HepG2 (cell line): Measurements from ENCODE around the gene B3GNT8. TPM values are rescaled to one million over a fixed set of nuclear protein-coding genes. Genes with fewer than 3 reads are reported as not detected.

ENCODE experiments used
- ATAC-seq: fragments of 200-7000 bp; cut with Tn5 transposase; 3 replicates; pipeline ENCODE4 v1.9.1; 2020; ENCODE audit warnings: mild to moderate bottlenecking, moderate library complexity
- BruUV-seq: library from RNA; stranded (reverse); fragments of 400-500 nt; replicated peaks from 2 replicates; lab custom pipeline; 2021; lab: Mats Ljungman, UMichigan
- CTCF ChIA-PET: fragments of 300-600 bp; formaldehyde crosslinking; extraction: SDS; loops from one replicate; lab custom pipeline; 2021; ENCODE audit warnings: low total read pairs, inconsistent platforms, low intra/inter-chr PET ratio; lab: Yijun Ruan, JAX
- POLR2A ChIA-PET: fragments of 350-600 bp; sonication (Branson Sonifier 250); formaldehyde crosslinking; loops from one replicate; lab custom pipeline; 2020; ENCODE audit warnings: antibody characterized with exemption, inconsistent platforms; lab: Yijun Ruan, JAX
- DNase-seq: peaks from one replicate; pipeline ENCODE4 v3.0.0-alpha.2; 2015; ENCODE audit warnings: low spot score
- FAIRE-seq: peaks from 3 replicates; lab custom pipeline; 2011; peaks lifted over from hg19 to GRCh38; lab: Jason Lieb, UNC
- H2AFZ ChIP-seq: one replicate; pipeline ENCODE4 v1.6.1; 2011; ENCODE audit warnings: low read length, inconsistent platforms
- H3K27ac ChIP-seq: fragments of 300-600 bp; 3 replicates; pipeline ENCODE4 v1.8.0; 2011; ENCODE audit warnings: mixed run types, mild to moderate bottlenecking, mixed read lengths, low read length, inconsistent platforms; ENCODE audit not compliant: insufficient read depth; ENCODE audit errors: extremely low read length
- H3K27me3 ChIP-seq, 2 experiments: fragments of 200-600 bp in 1 of 2; 2 replicates in 1 of 2; 3 replicates in 1 of 2; pipeline versions ENCODE4 v1.6.0 to v1.8.0; 2011; ENCODE audit warnings: low read length in 2 of 2, mild to moderate bottlenecking in 2 of 2, moderate library complexity in 2 of 2, inconsistent platforms in 1 of 2; ENCODE audit not compliant: insufficient read depth in 2 of 2, control insufficient read depth in 1 of 2
- H3K36me3 ChIP-seq, 2 experiments: fragments of 200-600 bp in 1 of 2; replicated peaks in 1 of 2; 2 replicates in 1 of 2; 3 replicates in 1 of 2; pipeline versions ENCODE4 v1.5.1 to v1.8.0; 2011; ENCODE audit warnings: low read length in 2 of 2, inconsistent platforms in 1 of 2; ENCODE audit not compliant: insufficient read depth in 2 of 2, control insufficient read depth in 1 of 2
- H3K4me1 ChIP-seq: 2 replicates; pipeline ENCODE4 v1.5.1; 2012; ENCODE audit warnings: low read length, inconsistent platforms; ENCODE audit not compliant: insufficient read depth
- H3K4me2 ChIP-seq: 2 replicates; pipeline ENCODE4 v1.6.0; 2011; ENCODE audit warnings: low read depth, low read length, inconsistent platforms
- H3K4me3 ChIP-seq, 3 experiments: fragments of 200-600 bp in 1 of 3; sonication (generic), shearing (Covaris generic) in 1 of 3; replicated peaks in 1 of 3; 2 replicates each; pipeline ENCODE4 v1.5.1; 2011 to 2016; ENCODE audit warnings: low read length in 3 of 3, inconsistent platforms in 2 of 3, low read depth in 2 of 3, mild to moderate bottlenecking in 2 of 3, control low read depth in 1 of 3, mixed read lengths in 1 of 3; ENCODE audit not compliant: insufficient read depth in 1 of 3
- H3K79me2 ChIP-seq: one replicate; pipeline ENCODE4 v1.6.1; 2011; ENCODE audit warnings: low read length, inconsistent platforms; ENCODE audit not compliant: insufficient read depth
- H3K9ac ChIP-seq: 2 replicates; pipeline ENCODE4 v1.6.0; 2011; ENCODE audit warnings: mild to moderate bottlenecking, low read depth, low read length, inconsistent platforms; ENCODE audit not compliant: insufficient read depth
- H3K9me3 ChIP-seq: 2 replicates; pipeline ENCODE4 v1.5.1; 2012; ENCODE audit warnings: mild to moderate bottlenecking, low read length
- H4K20me1 ChIP-seq: 2 replicates; pipeline ENCODE4 v1.6.0; 2011; ENCODE audit warnings: inconsistent platforms, mild to moderate bottlenecking, low read length, moderate library complexity; ENCODE audit not compliant: insufficient read depth
- HNF1A ChIP-seq, 2 experiments: sonication (generic) in 1 of 2; formaldehyde crosslinking in 1 of 2; IDR thresholded peaks; 2 replicates each; pipeline versions ENCODE4 v1.4.0 to v1.6.1; 2016 to 2020; ENCODE audit warnings: borderline replicate concordance in 1 of 2, low read depth in 1 of 2, mild to moderate bottlenecking in 1 of 2, missing genetic modification reagents in 1 of 2
- STAT5B ChIP-seq: sonication (generic); formaldehyde crosslinking; IDR thresholded peaks from 2 replicates; pipeline ENCODE4 v1.4.0; 2020; ENCODE audit warnings: missing genetic modification reagents
- ZNF83 ChIP-seq: sonication (generic); formaldehyde crosslinking; IDR thresholded peaks from 2 replicates; pipeline ENCODE4 v1.4.0; 2020; ENCODE audit warnings: missing genetic modification reagents, mild to moderate bottlenecking, borderline replicate concordance
- WGBS: methylation state at CpG from one replicate; pipeline ENCODE4 v1.1.6; 2017; ENCODE audit warnings: low lambda C conversion rate; 5-methylcytosine and 5-hydroxymethylcytosine counted together
- in situ Hi-C: cut with HindIII; loops from 2 replicates; pipeline ENCODE4 v1.10.0; 2017; ENCODE audit warnings: low pct_unique_long_range_greater_than_20kb; ENCODE audit not compliant: extremely low pct_ligation_motif_present
- intact Hi-C: fragments of 100-400 bp; cut with micrococcal nuclease; formaldehyde crosslinking; loops from one replicate; pipeline ENCODE4 v1.10.0; 2022; ENCODE audit not compliant: unreplicated experiment
- polyA plus RNA-seq, 8 experiments: library from polyadenylated mRNA; depleted of rRNA in 3 of 8; stranded (reverse) in 7 of 8; unstranded in 1 of 8; fragments of >200 nt; fragmentation: Illumina TruSeq in 4 of 8; extraction: Trizol in 4 of 8; gene quantifications; 2 replicates each; pipeline versions ENCODE4 v1.2.1 to v1.2.3, GENCODE V29; 2011 to 2016; ENCODE audit warnings: low read depth in 4 of 8, missing spikeins in 1 of 8, mixed read lengths in 1 of 8; ENCODE audit not compliant: insufficient read depth in 1 of 8
- total RNA-seq, 5 experiments: library from RNA; depleted of rRNA; stranded (reverse); fragments of >200 nt; fragmentation: Illumina TruSeq; extraction: Trizol; gene quantifications; 2 replicates each; pipeline ENCODE4 v1.2.3, GENCODE V29; 2016; ENCODE audit warnings: low read depth in 1 of 5

Gene B3GNT8
- total and polyA plus RNA-seq, 2 of the 13 experiments (the other 11 are each of a cell fraction or from before 2014, with no cell fraction given): 0.26 to 1.9 TPM

GRCh38 chr19:41416194-41416674 is 10.9 kb downstream of the B3GNT8 start:
- Histone ChIP-seq H2AFZ (no peak overlapping the region), H3K4me2 (no peak overlapping the region), H3K27me3 (no peaks in the 10 kb centered on the region), H3K79me2 (no peaks in the 10 kb centered on the region)
- POLR2A ChIA-PET: no interaction called here
- TF ChIP-seq HNF1A (IDR thresholded peaks at IDR 0.05; ENCODE audit: low read depth): no peak
- TF ChIP-seq HNF1A (CRISPR knock-in tag; IDR thresholded peaks at IDR 0.05; ENCODE audit: borderline replicate concordance): no peak
- TF ChIP-seq, all 625 proteins: peak for 0
- CTCF ChIA-PET: no interaction called here
- Histone ChIP-seq H3K4me3 (no peak overlapping the region), H3K27ac (no peak overlapping the region), H3K9me3 (no peaks in the 10 kb centered on the region), H3K36me3 (peaks cover 17 to 34% of the 10 kb centered on the region in 2 experiments; a peak in 4 of 5 replicates), H3K4me1 (peaks cover 7% of the 10 kb centered on the region), H4K20me1 (no peaks in the 10 kb centered on the region), H3K9ac (no peak overlapping the region)
- FAIRE-seq (no peak), DNase-seq (no peak), ATAC-seq (no peak)
- over 99% methylated on average over 9 of the region's 12 CpGs for WGBS
- intact Hi-C loops: no loop called here
- in situ Hi-C loops: no loop called here
- no TSS peak for BruUV-seq

- whole genome bisulfite sequencing: 100% methylated on average over 2 of the region's 9 CpGs
- CTCF ChIA-PET: no interaction called here
- in situ Hi-C loops: no loop called here
Measured at GRCh38 chr19:41415154-41415571, 12.0 kb downstream of the B3GNT8 start.

More at GRCh38 chr19:41415154-41415571, 12.0 kb downstream of the B3GNT8 start:
- H3K9me3 ChIP-seq: no peaks in the 10 kb centered on the region
- no peak overlapping the region for H3K9ac ChIP-seq
- TF ChIP-seq ZNF83 (CRISPR knock-in tag): no peak
- TF ChIP-seq STAT5B: no peak
- H2AFZ ChIP-seq: no peak overlapping the region
- intact Hi-C loops: no loop called here
- FAIRE-seq (no peak), ATAC-seq (no peak; the same call in 2 of the 3 replicates), DNase-seq (no peak)
- no peaks in the 10 kb centered on the region for H4K20me1 ChIP-seq
- POLR2A ChIA-PET: no interaction called here
- no peaks in the 10 kb centered on the region for H3K79me2 ChIP-seq
- no peak overlapping the region for H3K27ac ChIP-seq
- H3K4me1 ChIP-seq: peaks cover 9% of the 10 kb centered on the region
- H3K36me3 ChIP-seq: peaks cover 15 to 29% of the 10 kb centered on the region in 2 experiments; a peak in 4 of 5 replicates
- H3K27me3 ChIP-seq: no peaks in the 10 kb centered on the region
- H3K4me3 ChIP-seq: no peak overlapping the region
- no TSS peak for BruUV-seq
- no peak overlapping the region for H3K4me2 ChIP-seq
